Measurements from ENCODE around the gene PTPRD. TPM values are rescaled to one million over a fixed set of nuclear protein-coding genes. Genes with fewer than 3 reads are reported as not detected.

PTPRD gene
- total and polyA plus RNA-seq, 9 of the 15 experiments (the other 6 are each of a cell fraction or from before 2014, with no cell fraction given): 0.11 TPM; not detected in 8

DNA sequence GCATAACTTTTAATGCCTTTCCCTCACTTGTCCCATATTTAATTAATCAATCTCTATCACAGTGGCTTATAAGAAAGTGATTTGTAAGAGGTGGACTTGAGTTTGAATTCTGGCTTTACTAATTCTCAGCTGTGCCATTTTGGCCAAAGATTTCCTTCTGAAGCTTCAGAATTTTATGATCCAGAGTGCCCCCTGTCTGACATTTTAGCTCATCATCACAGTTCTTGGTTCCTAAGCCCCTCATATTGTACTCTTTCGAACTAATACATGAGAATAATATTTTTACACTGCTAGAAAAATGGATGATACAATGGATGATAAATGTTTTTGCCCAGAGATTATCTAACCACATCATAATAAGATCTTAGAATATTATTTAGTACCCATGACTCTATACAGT is 1014.1 kb downstream of the PTPRD start (continued):
- no peak for TF ChIP-seq TAF7 (tag; IDR thresholded peaks at IDR 0.05)

- Histone ChIP-seq H3K79me2 (ENCODE audit: control insufficient read depth, insufficient read depth, low read length) (no peaks in the 10 kb centered on the region), H3K4me3 (no peak overlapping the region), H3K9me3 (replicated peaks; ENCODE audit: control insufficient read depth, insufficient read depth, low read depth, low read length) (no peaks in the 10 kb centered on the region), H4K20me1 (replicated peaks; ENCODE audit: control insufficient read depth, insufficient read depth, low read length) (no peaks in the 10 kb centered on the region), H3K9me1 (ENCODE audit: control insufficient read depth, insufficient read depth, low read length) (no peaks in the 10 kb centered on the region), H3K27me3 (ENCODE audit: control insufficient read depth in 2 of 2, insufficient read depth in 2 of 2, low read length in 2 of 2) (no peaks in the 10 kb centered on the region), H3K36me3 (ENCODE audit: control insufficient read depth, insufficient read depth, low read length) (no peaks in the 10 kb centered on the region), H3K4me2 (ENCODE audit: insufficient read depth, low read length) (no peak overlapping the region), H2AFZ (ENCODE audit: low read depth, low read length) (no peak overlapping the region), H3K4me1 (replicated peaks in 1 of 2; ENCODE audit: control insufficient read depth in 2 of 2, insufficient read depth in 2 of 2, low read length in 2 of 2) (no peaks in the 10 kb centered on the region), H3K9ac (ENCODE audit: insufficient read depth in 1 of 2, low read depth in 2 of 2, low read length in 2 of 2) (no peak overlapping the region), H3K27ac (ENCODE audit: extremely low read depth, low read depth, low read length) (no peak overlapping the region)
- ATAC-seq (no peak), DNase-seq (ENCODE audit: extremely low read depth in 1 of 4, low spot score in 3 of 4) (no peak), FAIRE-seq (no peak)
- TF ChIP-seq MEIS2 (IDR thresholded peaks at IDR 0.05; ENCODE audit: partially characterized antibody) (no peak), NCOA4 (IDR thresholded peaks at IDR 0.05; ENCODE audit: partially characterized antibody) (no peak), SMAD3 (CRISPR knock-in tag; conservative IDR thresholded peaks at IDR 0.05) (no peak), PCBP1 (IDR thresholded peaks at IDR 0.05; ENCODE audit: low read depth, low read length, poor library complexity, severe bottlenecking) (no peak), ZKSCAN3 (CRISPR knock-in tag; IDR thresholded peaks at IDR 0.05) (no peak), PRPF4 (IDR thresholded peaks at IDR 0.05; ENCODE audit: insufficient read depth, low read depth, low read length, poor library complexity, severe bottlenecking) (no peak), CSDE1 (IDR thresholded peaks at IDR 0.05) (no peak)
- in situ Hi-C loops (cut with MboI): no loop called here
- WGBS (ENCODE audit: insufficient coverage, low coverage, missing lambda C conversion rate): 0% methylated on average over 1 of the region's 2 CpGs
- ChIA-PET POLR2A (no interaction called here), CTCF (ENCODE audit: low intra/inter-chr PET ratio) (no interaction called here)
- BruUV-seq (replicated peaks): no TSS peak
- intact Hi-C loops (cut with micrococcal nuclease): no loop called here
Observed at GRCh38 chr9:9592104-9592503, 1020.7 kb downstream of the PTPRD start.
